NCI-H226 (cell line): ENCODE data around the gene CSF3.
"Not testable (repeated sequence)": the region's sequence is repeated elsewhere in the genome, so short reads cannot be mapped to it uniquely, and the experiment has no call there.

Experiments used
- DNase-seq: peaks from one replicate; pipeline ENCODE4 v3.0.0-alpha.2; 2015

The CSF3 gene

GRCh38 chr17:39999067-39999466 is 16.2 kb upstream of the CSF3 start:
- DNase-seq, result no peak

- DNase-seq, result no peak
These were observed 15.1 kb upstream of the CSF3 start for GRCh38 chr17:40000161-40000560.

GRCh38 chr17:40001335-40001734 is 13.9 kb upstream of the CSF3 start:
- not testable (repeated sequence) for DNase-seq

GRCh38 chr17:40004072-40004471 is 11.2 kb upstream of the CSF3 start:
- DNase-seq, result no peak

- DNase-seq, result no peak
These were observed 10.5 kb upstream of the CSF3 start for GRCh38 chr17:40004712-40005111.

- no peak for DNase-seq
These were observed 9.7 kb upstream of the CSF3 start for GRCh38 chr17:40005520-40005919.

- DNase-seq, result not testable (repeated sequence)
These were observed 4.2 kb upstream of the CSF3 start for GRCh38 chr17:40010946-40011500.

- not testable (repeated sequence) for DNase-seq
These were observed 3.1 kb upstream of the CSF3 start for GRCh38 chr17:40012017-40012647.

- no peak for DNase-seq
These were observed 762 bp upstream of the CSF3 start for GRCh38 chr17:40014375-40014980.

- no peak for DNase-seq
These were observed 1.1 kb downstream of the CSF3 start for GRCh38 chr17:40015998-40016985.

- DNase-seq, result no peak
These were observed 2.3 kb downstream of the CSF3 start for GRCh38 chr17:40017422-40018080.

- DNase-seq, result no peak
These were observed 3.2 kb downstream of the CSF3 start for GRCh38 chr17:40018211-40019121.

- DNase-seq, result peak; percentile 1
These were observed 4.1 kb downstream of the CSF3 start for GRCh38 chr17:40019140-40019991.

- DNase-seq, result peak; percentile 1
These were observed 4.9 kb downstream of the CSF3 start for GRCh38 chr17:40020146-40020545.

GRCh38 chr17:40021451-40021971 is 6.3 kb downstream of the CSF3 start:
- peak; percentile 87 for DNase-seq

GRCh38 chr17:40022497-40022896 is 7.3 kb downstream of the CSF3 start:
- no peak for DNase-seq

- DNase-seq, result no peak
These were observed 7.8 kb downstream of the CSF3 start for GRCh38 chr17:40022961-40023541.

- DNase-seq, result no peak
These were observed 8.5 kb downstream of the CSF3 start for GRCh38 chr17:40023590-40024292.

GRCh38 chr17:40024901-40025300 is 9.7 kb downstream of the CSF3 start:
- DNase-seq, result peak; percentile 1
